Suprapubic skin (tissue), 4 donors: ENCODE measurements around the gene POLR1C. TPM values are rescaled to one million over a fixed set of nuclear protein-coding genes. Genes with fewer than 3 reads are reported as not detected.

Experiments
- DNase-seq, 2 donors: peaks; one replicate each; pipeline ENCODE4 v3.0.0-alpha.2; 2019; ENCODE audit warnings: low spot score in 2 of 2
- H3K27ac ChIP-seq: fragments of 200-600 bp; sonication (generic); one replicate; pipeline ENCODE4 v1.5.1; 2019
- H3K27me3 ChIP-seq: fragments of 200-600 bp; sonication (generic); one replicate; pipeline ENCODE4 v1.5.1; 2019
- H3K36me3 ChIP-seq: fragments of 200-600 bp; sonication (generic); one replicate; pipeline ENCODE4 v1.5.1; 2019
- H3K4me1 ChIP-seq: fragments of 200-600 bp; sonication (generic); one replicate; pipeline ENCODE4 v1.5.1; 2019
- H3K4me3 ChIP-seq: fragments of 200-600 bp; sonication (generic); one replicate; pipeline ENCODE4 v1.5.1; 2019; ENCODE audit warnings: mild to moderate bottlenecking
- H3K9me3 ChIP-seq: fragments of 200-600 bp; sonication (generic); one replicate; pipeline ENCODE4 v1.5.1; 2019
- EP300 ChIP-seq: sonication (generic); formaldehyde crosslinking; IDR thresholded peaks from one replicate; pipeline ENCODE4 v1.6.1; 2017; ENCODE audit warnings: antibody characterized with exemption
- POLR2A ChIP-seq, 2 donors: fragments of 450-650 bp; IDR thresholded peaks; one replicate each; pipeline ENCODE4 v1.6.1; 2017; ENCODE audit warnings: antibody characterized with exemption in 2 of 2, mild to moderate bottlenecking in 2 of 2, moderate library complexity in 2 of 2
- POLR2AphosphoS5 ChIP-seq, 3 donors: sonication (generic); formaldehyde crosslinking; IDR thresholded peaks; one replicate each; pipeline ENCODE4 v1.6.1; 2017; ENCODE audit warnings: antibody characterized with exemption in 3 of 3
- WGBS: methylation state at CpG from one replicate; pipeline ENCODE4 v1.1.5; 2018; 5-methylcytosine and 5-hydroxymethylcytosine counted together
- total RNA-seq, 4 donors: library from RNA; depleted of rRNA; stranded (reverse); fragments of >200 nt; gene quantifications; one replicate each; pipeline ENCODE4 v1.1.0, GENCODE V29; 2016
- TF ChIP-seq, protein P1 (sequence below), 2 donors: fragments of 200-600 bp in 1 of 2; fragments of 450-650 bp in 1 of 2; sonication (generic) in 1 of 2; IDR thresholded peaks; one replicate each; pipeline ENCODE4 v1.5.1; 2016 to 2019; ENCODE audit warnings: antibody characterized with exemption in 2 of 2, mild to moderate bottlenecking in 1 of 2, moderate library complexity in 1 of 2

The POLR1C gene
- total RNA-seq, 4 donors from 2014 or later, result 31.1 to 44.7 (median 35.6) TPM

GRCh38 chr6:43505718-43506117, 11.2 kb upstream of the POLR1C start:
- 88% methylated on average over 4 of the region's 6 CpGs for WGBS
- TF ChIP-seq EP300 (no peak), POLR2AphosphoS5 (IDR thresholded peaks at IDR 0.05) (no peak), POLR2A (IDR thresholded peaks at IDR 0.05) (no peak)
- TF ChIP-seq, protein P1, sequence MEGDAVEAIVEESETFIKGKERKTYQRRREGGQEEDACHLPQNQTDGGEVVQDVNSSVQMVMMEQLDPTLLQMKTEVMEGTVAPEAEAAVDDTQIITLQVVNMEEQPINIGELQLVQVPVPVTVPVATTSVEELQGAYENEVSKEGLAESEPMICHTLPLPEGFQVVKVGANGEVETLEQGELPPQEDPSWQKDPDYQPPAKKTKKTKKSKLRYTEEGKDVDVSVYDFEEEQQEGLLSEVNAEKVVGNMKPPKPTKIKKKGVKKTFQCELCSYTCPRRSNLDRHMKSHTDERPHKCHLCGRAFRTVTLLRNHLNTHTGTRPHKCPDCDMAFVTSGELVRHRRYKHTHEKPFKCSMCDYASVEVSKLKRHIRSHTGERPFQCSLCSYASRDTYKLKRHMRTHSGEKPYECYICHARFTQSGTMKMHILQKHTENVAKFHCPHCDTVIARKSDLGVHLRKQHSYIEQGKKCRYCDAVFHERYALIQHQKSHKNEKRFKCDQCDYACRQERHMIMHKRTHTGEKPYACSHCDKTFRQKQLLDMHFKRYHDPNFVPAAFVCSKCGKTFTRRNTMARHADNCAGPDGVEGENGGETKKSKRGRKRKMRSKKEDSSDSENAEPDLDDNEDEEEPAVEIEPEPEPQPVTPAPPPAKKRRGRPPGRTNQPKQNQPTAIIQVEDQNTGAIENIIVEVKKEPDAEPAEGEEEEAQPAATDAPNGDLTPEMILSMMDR (IDR thresholded peaks at IDR 0.05), result no peak
- Histone ChIP-seq H3K9me3 (no peaks in the 10 kb centered on the region), H3K4me3 (no peak overlapping the region), H3K27me3 (no peaks in the 10 kb centered on the region), H3K27ac (no peak overlapping the region), H3K36me3 (peaks cover 46% of the 10 kb centered on the region), H3K4me1 (peaks cover 23% of the 10 kb centered on the region)
- DNase-seq, result no peak

GRCh38 chr6:43506171-43506570, 10.7 kb upstream of the POLR1C start:
- H3K4me3 ChIP-seq, result no peak overlapping the region
- no peaks in the 10 kb centered on the region for H3K9me3 ChIP-seq
- 86% methylated on average over 3 of the region's 3 CpGs for WGBS
- peaks cover 28% of the 10 kb centered on the region for H3K4me1 ChIP-seq
- DNase-seq, result no peak
- H3K36me3 ChIP-seq, result peaks cover 45% of the 10 kb centered on the region
- H3K27ac ChIP-seq, result no peak overlapping the region
- no peaks in the 10 kb centered on the region for H3K27me3 ChIP-seq
- TF ChIP-seq POLR2A (IDR thresholded peaks at IDR 0.05) (no peak), POLR2AphosphoS5 (IDR thresholded peaks at IDR 0.05) (no peak), EP300 (no peak)
- TF ChIP-seq, protein P1 (IDR thresholded peaks at IDR 0.05), result no peak

GRCh38 chr6:43506667-43507471, 10.0 kb upstream of the POLR1C start:
- no peak overlapping the region for H3K4me3 ChIP-seq
- peaks cover 48% of the 10 kb centered on the region for H3K36me3 ChIP-seq
- DNase-seq, result peak; percentile 85 to 87
- TF ChIP-seq, protein P1 (IDR thresholded peaks at IDR 0.05), result peak; percentile 93 to 96
- no peak for TF ChIP-seq POLR2A (IDR thresholded peaks at IDR 0.05)
- no peaks in the 10 kb centered on the region for H3K9me3 ChIP-seq
- 25% methylated on average over 11 of the region's 14 CpGs for whole genome bisulfite sequencing
- H3K27ac ChIP-seq, result no peak overlapping the region
- peaks cover 29% of the 10 kb centered on the region for H3K4me1 ChIP-seq
- no peaks in the 10 kb centered on the region for H3K27me3 ChIP-seq

- Histone ChIP-seq H3K36me3 (peaks cover 49% of the 10 kb centered on the region), H3K9me3 (no peaks in the 10 kb centered on the region), H3K27me3 (no peaks in the 10 kb centered on the region), H3K27ac (no peak overlapping the region), H3K4me3 (peak overlapping the region; percentile 94), H3K4me1 (peaks cover 31% of the 10 kb centered on the region)
- TF ChIP-seq, protein P1 (IDR thresholded peaks at IDR 0.05), result no peak
- TF ChIP-seq POLR2A (IDR thresholded peaks at IDR 0.05) (no peak), POLR2AphosphoS5 (IDR thresholded peaks at IDR 0.05) (no peak), EP300 (no peak)
- 66% methylated on average over 8 of the region's 8 CpGs for WGBS
- DNase-seq, result no peak
Observed at GRCh38 chr6:43508481-43509141, 8.3 kb upstream of the POLR1C start.
